Measurements from ENCODE around the gene ERBB2.
"Not testable (repeated sequence)": the region's sequence is repeated elsewhere in the genome, so short reads cannot be mapped to it uniquely, and the experiment has no call there.

Gene ERBB2

GRCh38 chr17:39716879-39717536 is 17.1 kb downstream of the ERBB2 start:
- no peak for FAIRE-seq
- no peak for DNase-seq (ENCODE audit: extremely low spot score, insufficient read length, low read depth)

- FAIRE-seq (no peak), DNase-seq (ENCODE audit: extremely low spot score, insufficient read length, low read depth) (no peak)
Observed at GRCh38 chr17:39717660-39718059, 17.8 kb downstream of the ERBB2 start.

GRCh38 chr17:39719563-39720355 is 19.9 kb downstream of the ERBB2 start:
- FAIRE-seq, result no peak
- DNase-seq (ENCODE audit: extremely low spot score, insufficient read length, low read depth), result no peak

GRCh38 chr17:39722104-39722503 is 22.2 kb downstream of the ERBB2 start:
- no peak for DNase-seq (ENCODE audit: extremely low spot score, insufficient read length, low read depth)
- FAIRE-seq, result no peak

- FAIRE-seq, result no peak
- DNase-seq (ENCODE audit: extremely low spot score, insufficient read length, low read depth), result no peak
Observed at GRCh38 chr17:39722965-39723848, 23.3 kb downstream of the ERBB2 start.

- DNase-seq (ENCODE audit: extremely low spot score, insufficient read length, low read depth), result no peak
- FAIRE-seq, result no peak
Observed at GRCh38 chr17:39724731-39725130, 24.9 kb downstream of the ERBB2 start.

GRCh38 chr17:39725923-39726322 is 26.1 kb downstream of the ERBB2 start:
- not testable (repeated sequence) for DNase-seq (ENCODE audit: extremely low spot score, insufficient read length, low read depth); FAIRE-seq

- DNase-seq (ENCODE audit: extremely low spot score, insufficient read length, low read depth), result no peak
- FAIRE-seq, result no peak
Observed at GRCh38 chr17:39726617-39727016, 26.8 kb downstream of the ERBB2 start.

GRCh38 chr17:39727556-39727955 is 27.7 kb downstream of the ERBB2 start:
- DNase-seq (ENCODE audit: extremely low spot score, insufficient read length, low read depth) (no peak), FAIRE-seq (no peak)

- FAIRE-seq, result no peak
- no peak for DNase-seq (ENCODE audit: extremely low spot score, insufficient read length, low read depth)
Observed at GRCh38 chr17:39729280-39729851, 29.5 kb downstream of the ERBB2 start.

GRCh38 chr17:39730095-39730921 is 30.4 kb downstream of the ERBB2 start, which contains the start of gene MIEN1:
Gene MIEN1 (minus strand): TSS chr17:39730532. CDS start chr17:39730495, 37 bp downstream.
- FAIRE-seq, result peak; percentile 81
- DNase-seq (ENCODE audit: extremely low spot score, insufficient read length, low read depth), result peak; percentile 97

GRCh38 chr17:39732586-39732985 is 32.7 kb downstream of the ERBB2 start:
- FAIRE-seq (no peak), DNase-seq (ENCODE audit: extremely low spot score, insufficient read length, low read depth) (no peak)

- FAIRE-seq (no peak), DNase-seq (ENCODE audit: extremely low spot score, insufficient read length, low read depth) (no peak)
Observed at GRCh38 chr17:39735882-39736281, 36.0 kb downstream of the ERBB2 start.

GRCh38 chr17:39736319-39737165 is 36.7 kb downstream of the ERBB2 start:
- DNase-seq (ENCODE audit: extremely low spot score, insufficient read length, low read depth) (no peak), FAIRE-seq (no peak)

GRCh38 chr17:39737206-39737759 is 37.4 kb downstream of the ERBB2 start:
- DNase-seq (ENCODE audit: extremely low spot score, insufficient read length, low read depth), result no peak
- no peak for FAIRE-seq

- DNase-seq (ENCODE audit: extremely low spot score, insufficient read length, low read depth) (no peak), FAIRE-seq (no peak)
Observed at GRCh38 chr17:39737760-39738567, 38.1 kb downstream of the ERBB2 start, which contains the start of gene GRB7. Gene GRB7 (plus strand): TSS chr17:39737938. CDS start chr17:39742302, 4,364 bp downstream.

GRCh38 chr17:39738568-39738901 is 38.7 kb downstream of the ERBB2 start:
- FAIRE-seq, result no peak

More at GRCh38 chr17:39738568-39738901, 38.7 kb downstream of the ERBB2 start:
- no peak for DNase-seq (ENCODE audit: extremely low spot score, insufficient read length, low read depth)

Measured in GM18507 (cell line).